Measurements from ENCODE around the gene EIF4G3. TPM values are rescaled to one million over a fixed set of nuclear protein-coding genes. Genes with fewer than 3 reads are reported as not detected.

Gene EIF4G3
- total RNA-seq, 4 donors from 2014 or later = 42.1 to 63.2 (median 43.5) TPM

- in situ Hi-C loops (cut with MboI; ENCODE audit: low sequenced_read_pairs in 4 of 4) (loop anchor here in 2 of 4 donors (25.0 kb wide), 1 partner anchor 193 kb away; the partner anchor contains the start of gene EIF4G3 (in 2 of the 2)), intact Hi-C loops (cut with DNase I; ENCODE audit: low total_unique reads) (loop anchor here (5.0 kb wide), 2 partner anchors 183 to 297 kb away; partner anchors contain the start of gene EIF4G3)
- Histone ChIP-seq H3K27ac (peak overlapping the region; percentile 63 to 83 (median 82)), H3K9me3 (no peaks in the 10 kb centered on the region), H3K36me3 (no peaks in the 10 kb centered on the region), H3K27me3 (no peaks in the 10 kb centered on the region), H3K4me3 (no peak overlapping the region), H3K4me1 (peaks cover 33 to 46% of the 10 kb centered on the region in 2 donors)
- DNase-seq (no peak), ATAC-seq (peak in 1 of 2 donors; percentile 22)
- TF ChIP-seq CTCF (IDR thresholded peaks at IDR 0.05 in 4 of 5, conservative IDR thresholded peaks at IDR 0.05 in 1 of 5) (no peak), POLR2A (IDR thresholded peaks at IDR 0.05) (no peak)
These were observed 182.8 kb downstream of the EIF4G3 start for GRCh38 chr1:20993716-20994575.

- intact Hi-C loops (cut with DNase I; ENCODE audit: low total_unique reads) = loop anchor here (5.0 kb wide), 2 partner anchors 185 to 295 kb away; partner anchors contain the start of gene EIF4G3
- DNase-seq = no peak
- in situ Hi-C loops (cut with MboI; ENCODE audit: low sequenced_read_pairs in 4 of 4) = loop anchor here in 2 of 4 donors (25.0 kb wide), 1 partner anchor 195 kb away; the partner anchor contains the start of gene EIF4G3 (in 2 of the 2)
- H3K36me3 ChIP-seq = no peaks in the 10 kb centered on the region
- ATAC-seq = peak; percentile 87 to 92
- H3K4me3 ChIP-seq = peak overlapping the region in 1 of 4 donors; percentile 31
- H3K9me3 ChIP-seq = no peaks in the 10 kb centered on the region
- H3K4me1 ChIP-seq = peaks cover 42 to 46% of the 10 kb centered on the region in 2 donors
- H3K27me3 ChIP-seq = no peaks in the 10 kb centered on the region
- TF ChIP-seq POLR2A (IDR thresholded peaks at IDR 0.05) = no peak
- no peak for TF ChIP-seq CTCF (IDR thresholded peaks at IDR 0.05 in 4 of 5, conservative IDR thresholded peaks at IDR 0.05 in 1 of 5)
- peak overlapping the region; percentile 63 to 83 (median 82) for H3K27ac ChIP-seq
These were observed 184.2 kb downstream of the EIF4G3 start for GRCh38 chr1:20992322-20993056.

GRCh38 chr1:20988943-20989342 is 187.8 kb downstream of the EIF4G3 start:
- no peak for DNase-seq
- intact Hi-C loops (cut with DNase I; ENCODE audit: low total_unique reads) = no loop called here
- ATAC-seq = no peak
- no peak for TF ChIP-seq POLR2A (IDR thresholded peaks at IDR 0.05)
- no peak for TF ChIP-seq CTCF (IDR thresholded peaks at IDR 0.05 in 4 of 5, conservative IDR thresholded peaks at IDR 0.05 in 1 of 5)
- Histone ChIP-seq H3K9me3 (no peaks in the 10 kb centered on the region), H3K27ac (peak overlapping the region in 2 of 4 donors; percentile 40 to 74), H3K36me3 (no peaks in the 10 kb centered on the region), H3K4me1 (peaks cover 39 to 41% of the 10 kb centered on the region in 2 donors), H3K27me3 (no peaks in the 10 kb centered on the region), H3K4me3 (no peak overlapping the region)
- in situ Hi-C loops (cut with MboI; ENCODE audit: low sequenced_read_pairs in 4 of 4) = loop anchor here in 2 of 4 donors (25.0 kb wide), 1 partner anchor 198 kb away; the partner anchor contains the start of gene EIF4G3 (in 2 of the 2)

- H3K9me3 ChIP-seq = no peaks in the 10 kb centered on the region
- no peak for DNase-seq
- ATAC-seq = no peak
- H3K4me3 ChIP-seq = no peak overlapping the region
- peaks cover 34 to 37% of the 10 kb centered on the region in 2 donors for H3K4me1 ChIP-seq
- peak overlapping the region; percentile 7 to 74 (median 35) for H3K27ac ChIP-seq
- intact Hi-C loops (cut with DNase I; ENCODE audit: low total_unique reads) (no loop called here), in situ Hi-C loops (cut with MboI; ENCODE audit: low sequenced_read_pairs in 4 of 4) (loop anchor here in 2 of 4 donors (25.0 kb wide), 1 partner anchor 199 kb away; the partner anchor contains the start of gene EIF4G3 (in 2 of the 2))
- no peaks in the 10 kb centered on the region for H3K36me3 ChIP-seq
- no peak for TF ChIP-seq CTCF (IDR thresholded peaks at IDR 0.05 in 4 of 5, conservative IDR thresholded peaks at IDR 0.05 in 1 of 5)
- TF ChIP-seq POLR2A (IDR thresholded peaks at IDR 0.05) = no peak
- no peaks in the 10 kb centered on the region for H3K27me3 ChIP-seq
These were observed 188.6 kb downstream of the EIF4G3 start for GRCh38 chr1:20987831-20988825.

Data from gastrocnemius medialis (tissue), 4 donors.